BJ (cell line): ENCODE results near the gene PCAT7. TPM values are rescaled to one million over a fixed set of nuclear protein-coding genes. Genes with fewer than 3 reads are reported as not detected.
"Not testable (repeated sequence)": the region's sequence is repeated elsewhere in the genome, so short reads cannot be mapped to it uniquely, and the experiment has no call there.

Experiments used
- CTCF ChIA-PET: fragments of 350-600 bp; formaldehyde crosslinking; extraction: SDS; loops from one replicate; lab custom pipeline; 2021; ENCODE audit warnings: antibody characterized with exemption, inconsistent platforms; lab: Yijun Ruan, JAX
- POLR2A ChIA-PET: fragments of 300-600 bp; sonication (Branson Sonifier 250); formaldehyde crosslinking; extraction: SDS; loops from one replicate; lab custom pipeline; 2021; ENCODE audit warnings: antibody characterized with exemption; lab: Charles Lee
- DNase-seq: peaks from one replicate; pipeline ENCODE4 v3.0.0-alpha.2; 2011; ENCODE audit warnings: low read depth
- H3K27me3 ChIP-seq: 2 replicates; pipeline ENCODE4 v1.6.0; 2011; ENCODE audit warnings: low read length; ENCODE audit not compliant: control insufficient read depth, insufficient read depth
- H3K36me3 ChIP-seq: 2 replicates; pipeline ENCODE4 v1.5.1; 2011; ENCODE audit warnings: low read length; ENCODE audit not compliant: control insufficient read depth, insufficient read depth
- H3K4me3 ChIP-seq: 2 replicates; pipeline ENCODE4 v1.5.1; 2011; ENCODE audit warnings: low read depth, mild to moderate bottlenecking, control low read depth, low read length
- CTCF ChIP-seq: IDR thresholded peaks from 2 replicates; pipeline ENCODE4 v1.5.1; 2011; ENCODE audit warnings: low read depth, mild to moderate bottlenecking, control low read depth, inconsistent platforms, low read length, moderate library complexity; ENCODE audit not compliant: insufficient read depth
- polyA plus RNA-seq: library from polyadenylated mRNA; depleted of rRNA; stranded (reverse); fragments of >200 nt; gene quantifications from 2 replicates; pipeline ENCODE4 v1.2.3, GENCODE V29; 2011

PCAT7 gene
- polyA plus RNA-seq, 1 experiment, result 0.04 TPM

GRCh38 chr9:94591876-94592275 is 37.0 kb downstream of the PCAT7 start:
- ChIA-PET POLR2A (no interaction called here), CTCF (no interaction called here)
- TF ChIP-seq CTCF, result no peak
- DNase-seq, result no peak
- H3K27me3 ChIP-seq, result peaks cover 2% of the 10 kb centered on the region; the same call in 1 of the 2 replicates
- no peaks in the 10 kb centered on the region for H3K36me3 ChIP-seq
- no peak overlapping the region for H3K4me3 ChIP-seq

- H3K27me3 ChIP-seq, H3K36me3 ChIP-seq, CTCF ChIA-PET, POLR2A ChIA-PET, H3K4me3 ChIP-seq, DNase-seq: not testable (repeated sequence)
These were observed 37.8 kb downstream of the PCAT7 start for GRCh38 chr9:94592683-94593082.

GRCh38 chr9:94593459-94594345 is 38.8 kb downstream of the PCAT7 start, which contains the start of gene FBP2:
FBP2 (minus strand) TSS chr9:94593824; CDS start chr9:94593726, 98 bp downstream.
- no peak for DNase-seq
- ChIA-PET CTCF (interaction anchor here (1.0 kb wide), 1 partner anchor 12 kb away, joined by 3 read pairs; no protein-coding TSS in a partner anchor), POLR2A (no interaction called here)
- no peak within 1 kb of the TSS for H3K4me3 ChIP-seq
- no peak for TF ChIP-seq CTCF
- no peaks in the 10 kb centered on the region for H3K36me3 ChIP-seq
- H3K27me3 ChIP-seq, result peaks cover 2% of the 10 kb centered on the region; the same call in 1 of the 2 replicates

GRCh38 chr9:94599102-94599501 is 44.2 kb downstream of the PCAT7 start:
- CTCF ChIA-PET, result interaction anchor here (0.6 kb wide), 1 partner anchor 1521 kb away, joined by 4 read pairs; no protein-coding TSS in a partner anchor
- no peak for DNase-seq

GRCh38 chr9:94600258-94600657 is 45.4 kb downstream of the PCAT7 start:
- CTCF ChIA-PET, result interaction anchor here (0.8 kb wide), 1 partner anchor 527 kb away, joined by 3 read pairs; no protein-coding TSS in a partner anchor
- TF ChIP-seq CTCF, result no peak

More at GRCh38 chr9:94599102-94599501, 44.2 kb downstream of the PCAT7 start:
- Histone ChIP-seq H3K36me3 (no peaks in the 10 kb centered on the region), H3K27me3 (no peaks in the 10 kb centered on the region; the same call in 1 of the 2 replicates), H3K4me3 (no peak overlapping the region)
- POLR2A ChIA-PET, result no interaction called here
- TF ChIP-seq CTCF, result no peak

More at GRCh38 chr9:94600258-94600657, 45.4 kb downstream of the PCAT7 start:
- H3K4me3 ChIP-seq, result no peak overlapping the region
- POLR2A ChIA-PET, result interaction anchor here (0.6 kb wide), 1 partner anchor 411 kb away, joined by 3 read pairs; no protein-coding TSS in a partner anchor
- no peak for DNase-seq
- H3K36me3 ChIP-seq, result no peaks in the 10 kb centered on the region
- H3K27me3 ChIP-seq, result peaks cover 7% of the 10 kb centered on the region
